Transverse colon (tissue), 3 donors: ENCODE results near the gene TEX19.

Source experiments
- POLR2A ChIP-seq: fragments of 450-650 bp; IDR thresholded peaks from one replicate; pipeline ENCODE4 v1.6.1; 2016; ENCODE audit warnings: antibody characterized with exemption, mild to moderate bottlenecking, moderate library complexity
- TF ChIP-seq, protein P1 (sequence below), 5 experiments: fragments of 200-600 bp in 3 of 5; fragments of 450-650 bp in 2 of 5; sonication (generic) in 3 of 5; IDR thresholded peaks; 1 replicate in 2 of 5; 2 replicates in 3 of 5; pipeline ENCODE4 v1.5.1; 2016 to 2017; ENCODE audit warnings: antibody characterized with exemption in 5 of 5, inconsistent platforms in 3 of 5, mild to moderate bottlenecking in 2 of 5, moderate library complexity in 1 of 5

DNA sequence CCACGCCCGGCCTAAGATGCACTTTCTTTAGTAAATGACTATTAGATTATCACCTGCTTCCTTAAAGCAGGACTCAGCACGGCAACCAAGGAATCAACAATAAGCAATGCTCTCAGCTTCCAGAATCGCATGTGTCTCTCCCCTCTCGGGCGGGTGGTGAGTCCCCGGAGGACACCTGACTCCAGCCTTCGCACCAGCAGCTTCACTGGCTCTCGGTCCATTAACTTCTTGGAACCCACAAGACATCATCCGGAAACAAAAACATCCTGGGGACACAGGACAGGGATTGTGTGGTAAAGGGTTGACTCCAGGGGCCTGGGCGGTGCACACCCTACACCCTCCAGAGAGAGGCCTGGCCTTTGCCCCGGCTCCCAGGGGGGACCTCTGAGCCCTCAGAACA lies 35.2 kb downstream of the TEX19 start:
- TF ChIP-seq, protein P1, sequence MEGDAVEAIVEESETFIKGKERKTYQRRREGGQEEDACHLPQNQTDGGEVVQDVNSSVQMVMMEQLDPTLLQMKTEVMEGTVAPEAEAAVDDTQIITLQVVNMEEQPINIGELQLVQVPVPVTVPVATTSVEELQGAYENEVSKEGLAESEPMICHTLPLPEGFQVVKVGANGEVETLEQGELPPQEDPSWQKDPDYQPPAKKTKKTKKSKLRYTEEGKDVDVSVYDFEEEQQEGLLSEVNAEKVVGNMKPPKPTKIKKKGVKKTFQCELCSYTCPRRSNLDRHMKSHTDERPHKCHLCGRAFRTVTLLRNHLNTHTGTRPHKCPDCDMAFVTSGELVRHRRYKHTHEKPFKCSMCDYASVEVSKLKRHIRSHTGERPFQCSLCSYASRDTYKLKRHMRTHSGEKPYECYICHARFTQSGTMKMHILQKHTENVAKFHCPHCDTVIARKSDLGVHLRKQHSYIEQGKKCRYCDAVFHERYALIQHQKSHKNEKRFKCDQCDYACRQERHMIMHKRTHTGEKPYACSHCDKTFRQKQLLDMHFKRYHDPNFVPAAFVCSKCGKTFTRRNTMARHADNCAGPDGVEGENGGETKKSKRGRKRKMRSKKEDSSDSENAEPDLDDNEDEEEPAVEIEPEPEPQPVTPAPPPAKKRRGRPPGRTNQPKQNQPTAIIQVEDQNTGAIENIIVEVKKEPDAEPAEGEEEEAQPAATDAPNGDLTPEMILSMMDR (IDR thresholded peaks at IDR 0.05): no peak
- TF ChIP-seq POLR2A: no peak
